Tibial nerve (tissue), 3 donors: ENCODE measurements around the gene DCAF6.

Experiments
- CTCF ChIP-seq, 5 experiments: fragments of 200-600 bp in 3 of 5; fragments of 450-650 bp in 2 of 5; sonication (generic) in 3 of 5; IDR thresholded peaks; one replicate each; pipeline ENCODE4 v1.5.1; 2016 to 2019; ENCODE audit warnings: antibody characterized with exemption in 5 of 5, mild to moderate bottlenecking in 3 of 5, moderate library complexity in 2 of 5
- POLR2A ChIP-seq, 2 donors: fragments of 450-650 bp; IDR thresholded peaks; one replicate each; pipeline ENCODE4 v1.6.1; 2017; ENCODE audit warnings: antibody characterized with exemption in 2 of 2, mild to moderate bottlenecking in 2 of 2, moderate library complexity in 2 of 2

GRCh38 chr1:168001213-168001612 lies 64.7 kb downstream of the DCAF6 start:
- TF ChIP-seq POLR2A (IDR thresholded peaks at IDR 0.05), result no peak
- TF ChIP-seq CTCF (IDR thresholded peaks at IDR 0.05), result no peak
